ENCODE data around the gene LAMA3.

LAMA3 gene

GRCh38 chr18:23662309-23663263 lies 26.7 kb upstream of the LAMA3 start, which contains the start of gene ANKRD29 (continued):
- TF ChIP-seq ZNF692 (tag by site-specific recombination; IDR thresholded peaks at IDR 0.05), result peak; percentile 59; the same call in 1 of the 2 replicates
- no peak for TF ChIP-seq ZNF174 (tag by site-specific recombination; IDR thresholded peaks at IDR 0.05)
- no peak for TF ChIP-seq ZNF37A (tag by site-specific recombination; IDR thresholded peaks at IDR 0.05)
- no peak for TF ChIP-seq ZNF202 (tag by site-specific recombination; IDR thresholded peaks at IDR 0.05; ENCODE audit: borderline replicate concordance)
- no peak for TF ChIP-seq ZNF266 (tag by site-specific recombination; IDR thresholded peaks at IDR 0.05; ENCODE audit: low read depth)
- TF ChIP-seq ZSCAN16 (tag by site-specific recombination; IDR thresholded peaks at IDR 0.05), result no peak
- no peak for TF ChIP-seq ZNF214 (tag by site-specific recombination; IDR thresholded peaks at IDR 0.05; ENCODE audit: borderline replicate concordance)
- no peak for TF ChIP-seq ZNF132 (tag by site-specific recombination; IDR thresholded peaks at IDR 0.05; ENCODE audit: borderline replicate concordance)
- no peak for TF ChIP-seq ZBTB44 (tag by site-specific recombination; IDR thresholded peaks at IDR 0.05)
- TF ChIP-seq MYNN (tag by site-specific recombination; IDR thresholded peaks at IDR 0.05; ENCODE audit: borderline replicate concordance), result no peak
- no peak for TF ChIP-seq ZNF610 (tag by site-specific recombination; IDR thresholded peaks at IDR 0.05; ENCODE audit: borderline replicate concordance)
- TF ChIP-seq ZNF324 (tag by site-specific recombination; IDR thresholded peaks at IDR 0.05), result peak; percentile 72; the same call in 1 of the 2 replicates
- no peak for TF ChIP-seq ZNF18 (tag by site-specific recombination; IDR thresholded peaks at IDR 0.05)
- TF ChIP-seq ZEB2 (tag by site-specific recombination; IDR thresholded peaks at IDR 0.05), result peak; percentile 64
- no peak for TF ChIP-seq ZNF148 (tag by site-specific recombination; IDR thresholded peaks at IDR 0.05; ENCODE audit: borderline replicate concordance)
- no peak for TF ChIP-seq ZNF677 (tag by site-specific recombination; IDR thresholded peaks at IDR 0.05)
- TF ChIP-seq ZNF76 (tag by site-specific recombination; IDR thresholded peaks at IDR 0.05; ENCODE audit: borderline replicate concordance, low read depth), result no peak
- no peak for TF ChIP-seq ZBTB21 (tag by site-specific recombination; IDR thresholded peaks at IDR 0.05)
- peak; percentile 34; the same call in 1 of the 2 replicates for TF ChIP-seq ZBTB20 (tag by site-specific recombination; IDR thresholded peaks at IDR 0.05)
- TF ChIP-seq ZNF223 (tag by site-specific recombination; IDR thresholded peaks at IDR 0.05), result no peak
- TF ChIP-seq ZNF518A (tag by site-specific recombination; conservative IDR thresholded peaks at IDR 0.05; ENCODE audit: low read depth), result no peak
- no peak for TF ChIP-seq ZNF580 (tag by site-specific recombination; IDR thresholded peaks at IDR 0.05)
